ENCODE results near the gene CDH2.

The CDH2 gene

DNA sequence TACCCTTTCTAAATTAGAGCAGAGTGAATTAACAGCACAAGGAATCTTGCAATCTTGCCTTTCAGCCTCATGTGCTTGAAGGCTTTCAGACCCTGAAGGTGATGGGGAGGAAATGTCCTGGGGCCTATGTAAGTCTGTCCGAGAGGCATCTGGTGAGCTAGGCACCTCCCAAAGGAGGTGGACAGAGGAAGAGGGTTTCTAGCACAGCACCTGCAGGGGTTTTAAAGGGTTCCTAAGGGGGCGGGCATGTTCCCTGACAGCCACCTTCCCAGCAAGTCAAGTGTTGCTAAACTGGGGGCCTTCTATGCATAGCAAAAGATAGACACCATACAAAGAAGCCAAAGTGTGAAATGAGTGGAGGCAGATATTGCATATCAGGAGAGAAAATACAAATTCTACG, 88.5 kb downstream of the CDH2 start:
- peak; percentile 86 for DNase-seq (ENCODE audit: low read depth, low spot score)

DNA sequence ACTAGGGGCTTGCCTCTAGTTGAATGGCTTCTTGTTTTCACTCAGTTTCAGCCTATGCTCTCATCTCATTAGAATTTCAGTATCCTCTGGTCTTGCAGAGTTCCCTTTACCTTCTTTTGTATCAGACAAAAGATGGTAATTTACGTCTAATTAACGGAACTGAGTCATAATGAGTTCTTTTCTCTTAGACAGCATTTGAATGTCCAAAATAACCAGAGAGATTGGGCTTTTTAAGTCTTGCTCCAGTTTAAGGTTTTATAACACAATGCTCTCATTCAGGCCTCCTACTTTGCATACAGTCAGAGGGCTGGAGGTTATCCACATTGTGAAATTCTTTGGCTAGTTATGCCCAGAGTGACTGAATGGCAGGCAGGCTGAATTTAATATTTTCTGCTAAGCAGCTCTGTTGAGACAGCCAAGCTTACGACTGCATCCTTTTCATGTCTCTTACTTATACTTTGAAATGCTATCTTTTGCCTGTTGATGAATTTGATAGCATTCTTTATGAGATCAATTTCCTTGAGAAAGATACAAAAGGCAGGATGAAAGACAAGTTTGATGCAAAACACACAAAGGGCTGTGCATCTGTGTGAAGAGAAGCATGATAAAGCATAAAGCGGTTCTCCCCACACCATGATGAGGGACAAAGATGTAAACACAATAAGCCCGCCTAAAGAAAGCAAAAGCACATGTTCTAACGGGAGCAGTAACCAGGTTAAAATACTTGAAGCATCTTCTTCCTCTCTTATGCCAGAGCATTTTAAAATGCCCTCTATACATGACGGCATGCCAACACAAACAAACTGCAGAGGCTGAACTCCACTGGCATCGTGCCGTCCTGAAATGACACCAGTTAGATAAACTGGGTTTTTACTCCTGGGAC, 90.0 kb downstream of the CDH2 start:
- DNase-seq (ENCODE audit: low read depth, low spot score) = peak; percentile 33

DNA sequence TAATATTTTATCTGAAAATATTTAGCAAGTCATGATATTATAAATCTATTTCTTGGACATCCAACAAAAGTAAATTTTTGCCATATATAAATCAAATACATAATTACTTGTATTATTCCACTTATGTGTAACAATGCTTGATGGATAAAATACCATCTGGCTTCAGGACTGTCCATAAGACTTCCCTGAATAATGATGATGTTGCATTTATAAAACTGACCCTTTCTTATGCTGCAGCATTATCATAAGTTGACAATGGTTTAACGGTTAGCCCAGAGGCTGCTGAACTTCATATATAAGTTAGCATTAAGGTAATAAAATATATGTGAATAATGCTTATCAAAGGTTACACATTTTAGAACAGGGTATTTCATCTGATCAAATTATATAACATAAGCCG, 95.4 kb downstream of the CDH2 start:
- no peak for DNase-seq (ENCODE audit: low read depth, low spot score)

DNA sequence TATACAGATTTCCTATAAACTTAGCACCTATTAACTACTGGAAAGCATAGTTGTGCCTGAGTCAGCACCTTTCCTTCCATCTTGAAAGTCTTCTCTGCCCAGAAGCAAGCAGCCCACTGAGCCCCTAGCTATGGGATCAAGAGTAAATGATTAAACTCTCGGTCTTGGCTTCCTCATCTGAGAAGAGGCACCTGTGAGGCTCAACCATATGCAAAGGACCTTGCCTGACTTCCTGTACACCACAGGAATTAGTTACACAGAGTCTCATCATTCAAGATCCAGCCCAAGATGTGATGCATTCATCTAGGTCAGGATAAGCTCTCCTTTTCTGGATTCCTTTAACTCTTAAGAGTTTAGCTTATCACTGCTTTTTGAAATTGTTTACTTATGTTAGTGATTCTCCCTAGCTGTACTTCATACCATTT, 96.0 kb downstream of the CDH2 start:
- no peak for DNase-seq (ENCODE audit: low read depth, low spot score)

GRCh38 chr18:28079883-28080282, 97.0 kb downstream of the CDH2 start:
- DNase-seq (ENCODE audit: low read depth, low spot score) = no peak

GRCh38 chr18:28078849-28079248, 98.1 kb downstream of the CDH2 start:
- DNase-seq (ENCODE audit: low read depth, low spot score) = no peak

- no peak for DNase-seq (ENCODE audit: low read depth, low spot score)
These were observed 98.6 kb downstream of the CDH2 start for GRCh38 chr18:28078298-28078697.

DNA sequence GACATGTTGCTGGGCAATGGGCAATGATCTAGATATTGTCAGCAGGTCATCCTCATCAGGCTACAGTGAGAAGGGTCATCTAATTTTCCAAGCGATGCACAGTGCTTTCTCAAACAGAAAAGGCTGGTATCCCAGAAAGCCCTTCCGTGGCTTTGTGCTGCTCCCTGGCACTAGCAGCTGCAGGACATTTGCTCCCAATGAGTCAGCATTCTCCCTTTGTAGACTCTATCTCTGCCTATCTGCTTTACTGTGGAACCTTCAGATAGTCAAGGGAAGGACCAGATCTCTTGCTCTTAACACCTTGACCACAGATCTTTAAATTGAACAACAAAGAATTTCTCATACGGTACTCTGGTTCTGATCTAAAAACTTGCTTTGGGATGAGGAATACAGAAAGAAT, 101.4 kb downstream of the CDH2 start:
- DNase-seq (ENCODE audit: low read depth, low spot score) = no peak

- no peak for DNase-seq (ENCODE audit: low read depth, low spot score)
These were observed 102.9 kb downstream of the CDH2 start for GRCh38 chr18:28074076-28074475.

DNA sequence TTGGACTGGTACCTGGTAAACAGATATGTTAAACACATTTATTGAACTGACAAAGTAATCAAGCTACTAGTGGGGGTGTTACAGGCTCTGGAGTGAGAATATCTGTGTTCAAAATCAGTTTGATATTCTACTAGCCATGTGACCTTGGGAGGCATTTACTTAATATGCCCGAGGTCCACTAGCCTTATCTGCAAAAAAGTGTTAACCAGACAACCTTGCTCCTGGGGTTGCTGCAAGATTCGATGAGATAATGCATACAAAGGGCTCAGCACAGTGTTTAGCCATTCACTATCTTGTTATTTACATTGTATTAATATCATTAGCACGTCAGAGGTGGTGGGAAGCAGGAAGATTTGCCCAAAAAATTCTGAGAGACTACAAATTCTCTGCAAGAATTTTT, 103.3 kb downstream of the CDH2 start:
- DNase-seq (ENCODE audit: low read depth, low spot score) = no peak

DNA sequence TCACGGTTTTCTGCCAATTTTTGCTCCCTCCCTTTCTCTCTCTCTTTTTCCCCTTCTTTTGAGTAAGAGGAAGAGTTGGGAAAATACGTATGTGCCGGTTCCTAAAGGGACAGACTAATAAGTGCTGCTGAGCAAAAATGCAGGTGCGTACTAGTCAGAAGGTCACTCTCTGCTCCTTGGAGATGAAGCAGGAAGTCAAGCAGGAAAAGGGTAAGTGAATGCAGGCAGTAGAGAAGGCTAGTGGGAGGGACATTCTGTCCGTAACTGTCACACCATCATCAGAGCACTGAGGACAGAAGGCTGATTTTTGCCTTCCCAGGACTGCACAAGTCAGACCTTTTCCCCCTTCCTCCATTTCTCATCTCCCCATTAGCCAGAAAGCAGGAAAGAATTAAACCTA, 105.7 kb downstream of the CDH2 start:
- no peak for DNase-seq (ENCODE audit: low read depth, low spot score)

DNA sequence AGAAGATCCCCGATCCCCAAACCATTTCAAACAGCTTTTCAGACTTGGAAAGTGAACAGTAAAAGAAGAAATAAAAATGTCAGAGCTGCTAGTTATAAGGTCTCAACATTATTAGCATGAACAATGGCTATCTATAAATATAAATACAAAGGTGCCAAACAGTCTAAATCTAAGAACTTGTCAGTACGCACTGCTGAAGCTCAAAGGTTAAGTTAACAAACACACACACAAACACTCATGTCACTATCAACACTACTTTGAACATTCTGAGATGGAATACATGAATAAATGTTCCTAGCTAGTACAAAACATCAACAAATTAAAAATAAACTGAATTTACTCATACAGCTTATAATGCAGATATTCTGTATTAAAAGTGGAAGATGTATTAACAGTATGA, 108.7 kb downstream of the CDH2 start:
- no peak for DNase-seq (ENCODE audit: low read depth, low spot score)

GRCh38 chr18:28067346-28067745, 109.6 kb downstream of the CDH2 start:
- no peak for DNase-seq (ENCODE audit: low read depth, low spot score)

GRCh38 chr18:28065793-28066186, 111.1 kb downstream of the CDH2 start:
- no peak for DNase-seq (ENCODE audit: low read depth, low spot score)

DNA sequence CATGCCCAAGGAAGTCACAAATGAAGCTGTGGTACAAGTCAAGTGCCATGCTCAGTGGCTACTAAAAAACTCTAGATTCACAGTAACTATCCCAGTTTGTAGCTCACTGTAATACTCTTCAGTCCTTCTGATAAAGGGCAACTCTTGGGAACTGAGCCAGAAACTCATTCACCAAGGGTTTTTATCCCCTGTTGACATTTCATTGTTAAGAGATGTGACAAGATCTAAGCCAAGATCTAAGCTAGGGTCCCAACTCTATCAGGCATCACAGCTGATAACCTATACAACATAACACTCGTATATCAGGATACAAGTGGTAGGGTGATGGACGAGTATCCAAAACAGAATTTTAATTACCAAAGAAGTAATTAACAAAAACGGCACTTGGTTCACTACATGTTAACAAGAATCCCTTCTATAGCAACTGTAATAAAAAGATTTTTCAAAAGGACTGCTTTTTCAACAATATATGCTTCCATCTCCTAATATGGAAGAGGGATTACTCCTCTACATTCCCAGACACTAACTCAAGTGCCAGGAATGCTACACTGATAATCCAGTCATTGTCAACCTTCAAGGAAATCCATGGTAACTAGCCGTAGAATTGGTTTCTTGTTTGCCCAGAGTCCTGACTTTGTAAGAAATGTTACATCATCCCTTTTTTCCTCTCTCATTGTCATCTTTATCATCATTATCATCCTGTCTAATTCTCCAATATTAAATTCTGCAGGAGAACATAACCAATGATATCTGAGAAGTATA, 111.7 kb downstream of the CDH2 start:
- peak; percentile 17 for DNase-seq (ENCODE audit: low read depth, low spot score)

DNA sequence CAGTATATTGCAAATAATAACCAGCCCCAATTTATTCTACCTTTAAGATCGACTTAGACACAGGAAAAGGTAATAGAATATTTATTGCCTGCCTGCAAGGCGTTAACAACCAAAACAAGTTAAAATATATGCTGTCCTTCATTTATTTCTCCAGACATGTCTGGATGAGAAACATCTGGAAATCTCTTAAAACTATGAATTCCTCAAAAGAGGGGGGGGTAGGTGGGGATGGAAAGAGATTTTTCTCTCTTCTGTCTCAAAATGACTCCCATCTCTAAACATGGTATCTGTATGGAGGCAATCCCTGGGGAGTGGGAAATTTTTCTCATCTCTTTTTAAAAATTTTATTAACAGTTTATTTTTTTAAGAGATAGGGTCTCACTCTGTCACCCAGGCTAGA, 113.0 kb downstream of the CDH2 start:
- no peak for DNase-seq (ENCODE audit: low read depth, low spot score)

GRCh38 chr18:28063271-28063761, 113.6 kb downstream of the CDH2 start:
- no peak for DNase-seq (ENCODE audit: low read depth, low spot score)

GRCh38 chr18:28062443-28062842, 114.5 kb downstream of the CDH2 start:
- DNase-seq (ENCODE audit: low read depth, low spot score) = no peak

GRCh38 chr18:28059861-28060260, 117.1 kb downstream of the CDH2 start:
- no peak for DNase-seq (ENCODE audit: low read depth, low spot score)

GRCh38 chr18:28050545-28050944, 126.4 kb downstream of the CDH2 start:
- no peak for DNase-seq (ENCODE audit: low read depth, low spot score)

DNA sequence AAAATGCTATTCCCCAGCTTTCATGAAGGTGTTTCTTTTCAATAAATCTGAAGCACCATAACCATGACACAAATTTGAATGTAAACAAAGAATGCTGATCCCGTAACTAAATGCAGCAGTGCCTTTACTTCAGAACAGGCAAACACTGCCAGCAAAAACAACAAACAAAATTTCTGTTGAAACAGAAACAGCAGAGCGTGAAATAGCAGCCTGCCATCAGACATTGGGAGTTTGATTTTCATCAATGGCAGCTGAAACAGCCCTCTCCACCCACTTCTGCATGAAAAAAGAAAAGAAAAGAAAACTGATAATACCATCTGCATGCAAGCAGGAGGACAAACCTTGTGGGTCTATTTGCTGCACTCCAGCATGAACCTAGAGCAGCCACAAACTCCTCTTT, 128.3 kb downstream of the CDH2 start:
- no peak for DNase-seq (ENCODE audit: low read depth, low spot score)

DNA sequence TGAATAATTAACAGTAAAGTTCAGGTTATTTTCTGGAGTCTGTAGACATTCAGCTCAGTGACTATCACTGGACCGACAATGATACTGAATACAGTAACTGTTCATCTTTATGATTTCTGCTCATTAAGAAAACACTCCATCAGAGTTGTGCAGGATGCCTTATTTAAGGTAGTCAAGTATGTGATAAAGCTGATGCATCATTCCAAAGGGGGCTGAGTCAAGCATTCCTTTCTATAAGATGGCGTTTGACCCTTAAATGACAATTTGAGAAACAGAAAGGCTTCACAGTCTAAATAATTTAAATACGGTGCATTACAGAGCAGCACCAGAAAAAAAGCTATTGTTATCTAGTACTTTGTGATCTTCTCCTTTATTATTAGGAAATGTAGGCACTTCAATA, 131.1 kb downstream of the CDH2 start:
- DNase-seq (ENCODE audit: low read depth, low spot score) = no peak

All from iPS DF 19.7 (cell line).